Posterior cingulate gyrus (tissue), 11 donors: ENCODE measurements around the gene LRRC47.

Experiments used
- DNase-seq, 10 donors: peaks; one replicate each; pipeline versions ENCODE4 v3.0.0 to v3.0.0-alpha.2; 2020 to 2021; ENCODE audit warnings: mixed read lengths in 3 of 10
- intact Hi-C: fragments of 100-400 bp; cut with DNase I; formaldehyde crosslinking; loops from one replicate; pipeline ENCODE4 v1.15.1; 2023

Gene LRRC47

DNA sequence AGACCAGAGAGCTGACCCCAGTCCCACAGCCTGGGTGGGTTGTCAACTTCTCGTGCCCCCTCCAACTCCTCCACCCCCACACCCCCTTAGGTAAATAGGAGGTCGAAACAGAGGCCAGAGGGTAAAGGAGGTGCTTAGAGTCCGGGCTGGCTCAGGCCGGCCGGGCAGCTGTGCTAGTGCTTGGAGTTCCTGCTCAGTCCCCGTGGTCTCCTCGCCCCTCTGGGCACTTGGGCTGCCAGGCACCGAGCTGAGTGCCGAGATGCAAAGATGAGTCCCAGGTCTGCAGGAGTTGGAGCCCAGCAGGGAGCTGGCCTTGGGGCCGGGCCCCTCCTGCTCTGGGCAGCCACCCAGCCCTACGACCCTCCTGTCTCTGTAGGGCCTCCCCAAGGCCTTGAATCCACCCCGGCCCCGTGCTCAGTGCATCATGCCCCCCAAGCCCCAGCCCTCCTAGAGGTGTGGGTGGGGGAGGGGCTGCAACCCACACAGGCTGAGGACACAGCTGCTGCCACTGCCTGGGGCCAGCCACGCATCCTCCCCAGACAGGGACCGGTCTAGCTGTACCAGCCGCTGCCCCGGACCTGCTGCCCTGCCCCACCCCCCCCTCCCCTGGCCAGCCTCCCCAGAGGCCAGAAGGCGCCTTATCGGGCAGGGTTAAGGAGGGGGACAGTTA, 21.9 kb downstream of the LRRC47 start:
- intact Hi-C loops, result no loop called here
- peak in 1 of 10 donors; percentile 41 for DNase-seq

DNA sequence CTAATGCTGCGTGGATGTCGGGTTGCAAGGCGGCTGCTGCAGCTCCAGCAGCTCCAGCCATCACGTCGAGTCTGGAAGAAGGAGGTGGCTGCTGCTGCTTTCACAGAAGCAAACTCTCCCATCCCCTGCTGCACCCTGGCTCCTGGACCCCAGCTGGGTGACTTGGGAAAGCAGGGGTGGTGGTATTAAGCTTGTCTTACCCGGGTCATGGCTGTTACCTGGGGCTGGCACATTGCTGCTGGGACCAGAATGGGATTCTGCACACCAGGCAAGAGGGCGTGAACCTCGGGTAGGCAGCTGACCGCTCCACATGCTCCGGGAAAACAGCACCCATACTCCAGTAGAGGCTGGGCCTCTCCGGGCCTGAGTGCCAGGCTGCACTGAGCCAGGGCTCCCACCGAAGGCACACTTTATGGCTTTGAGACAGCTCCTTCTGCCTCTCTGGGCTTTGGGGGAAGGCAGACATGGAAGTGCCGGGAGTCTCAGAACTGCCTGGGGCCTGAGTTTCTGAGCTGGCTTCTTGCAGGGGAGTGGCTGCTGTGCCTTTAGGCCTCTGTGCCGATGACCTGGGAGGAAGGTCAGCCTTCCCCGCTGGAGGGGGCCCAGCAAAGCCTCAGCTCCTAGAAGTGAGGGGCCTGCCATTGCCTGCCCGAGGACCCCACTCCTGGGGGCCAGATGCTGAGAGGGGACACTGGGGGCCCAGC, 22.6 kb downstream of the LRRC47 start:
- DNase-seq, result no peak
- intact Hi-C loops, result no loop called here

DNA sequence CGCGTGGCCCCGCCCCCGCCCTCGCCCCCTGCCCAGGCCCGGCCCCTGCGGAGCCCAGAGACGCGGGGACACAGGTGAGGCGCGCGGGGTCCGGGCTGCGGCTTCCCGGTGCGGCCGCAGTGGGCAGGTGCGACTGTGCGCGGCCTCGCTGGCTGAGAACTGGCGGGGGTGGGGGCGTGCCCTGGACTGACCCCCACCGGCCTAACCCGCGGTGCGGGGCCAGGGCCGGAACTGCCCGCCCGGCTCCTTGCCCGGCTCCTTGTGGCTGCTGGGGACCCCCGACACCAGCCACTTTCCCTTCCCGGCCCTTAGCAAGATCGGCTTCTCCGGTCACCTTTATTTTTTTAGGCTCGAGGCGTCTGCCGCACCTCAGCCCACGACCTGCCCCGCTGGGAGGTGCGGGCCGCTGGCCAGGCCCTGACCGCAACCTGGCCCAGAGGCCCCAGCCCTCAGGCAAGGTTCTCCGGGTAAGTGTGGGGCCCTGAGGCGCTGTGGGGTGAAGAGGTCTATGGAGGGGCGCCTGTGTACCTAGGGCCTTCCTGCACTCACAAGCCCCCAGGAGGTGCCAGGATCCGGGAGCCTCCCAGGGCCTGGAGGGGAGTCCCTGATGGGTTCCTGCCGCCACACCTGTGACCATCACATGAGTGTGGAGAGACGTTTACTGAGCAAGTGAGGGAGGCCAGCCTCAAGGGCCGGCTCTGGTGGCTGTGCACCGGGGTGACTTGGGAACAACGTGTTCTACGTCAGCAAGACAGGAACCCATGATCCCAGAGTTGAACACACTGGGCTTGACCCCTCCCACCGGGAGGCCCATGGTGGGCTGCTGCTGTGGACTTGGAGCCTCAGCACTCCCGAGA, 23.4 kb downstream of the LRRC47 start, which contains the start of gene SMIM1:
TSS of gene SMIM1 (plus strand) at position 35 of the 857 bp plus-strand sequence. CDS start 2,625 bp downstream, outside the sequence.
- intact Hi-C loops, result no loop called here
- DNase-seq, result peak in 1 of 10 donors; percentile 73

DNA sequence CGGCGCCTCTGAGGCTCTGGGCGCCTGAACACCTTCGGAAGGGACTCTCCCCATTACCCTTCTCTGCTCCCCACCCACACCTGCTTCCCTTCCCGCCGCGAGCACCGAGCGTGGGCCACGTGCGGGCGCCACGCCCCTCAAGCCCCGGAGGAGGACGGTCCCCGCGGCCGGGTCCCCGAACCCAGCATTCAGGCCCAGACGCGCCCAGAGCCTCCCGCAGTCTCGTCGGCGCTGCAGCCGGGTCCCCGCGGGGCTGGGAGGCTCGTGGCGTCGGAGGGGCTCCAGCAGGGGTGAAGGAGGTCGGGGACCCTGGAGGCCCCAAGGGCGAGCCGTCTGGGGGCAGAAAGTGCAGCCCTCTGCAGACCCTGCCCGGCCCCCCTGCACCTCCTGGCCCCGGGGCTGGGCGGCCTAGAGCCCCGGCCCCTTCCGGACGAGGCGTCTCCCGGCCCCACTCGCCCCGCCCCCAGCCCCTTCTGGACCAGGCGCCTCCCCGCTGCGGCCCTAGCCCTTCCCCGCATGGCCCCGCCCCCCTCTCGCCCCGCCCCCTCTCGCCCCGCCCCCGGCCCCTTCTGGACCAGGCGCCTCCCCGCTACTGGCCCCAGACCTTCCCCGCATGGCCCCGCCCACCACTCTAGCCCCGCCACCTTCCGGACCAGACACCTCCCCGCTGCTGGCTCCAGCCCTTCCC, 24.1 kb downstream of the LRRC47 start:
- intact Hi-C loops, result no loop called here

DNA sequence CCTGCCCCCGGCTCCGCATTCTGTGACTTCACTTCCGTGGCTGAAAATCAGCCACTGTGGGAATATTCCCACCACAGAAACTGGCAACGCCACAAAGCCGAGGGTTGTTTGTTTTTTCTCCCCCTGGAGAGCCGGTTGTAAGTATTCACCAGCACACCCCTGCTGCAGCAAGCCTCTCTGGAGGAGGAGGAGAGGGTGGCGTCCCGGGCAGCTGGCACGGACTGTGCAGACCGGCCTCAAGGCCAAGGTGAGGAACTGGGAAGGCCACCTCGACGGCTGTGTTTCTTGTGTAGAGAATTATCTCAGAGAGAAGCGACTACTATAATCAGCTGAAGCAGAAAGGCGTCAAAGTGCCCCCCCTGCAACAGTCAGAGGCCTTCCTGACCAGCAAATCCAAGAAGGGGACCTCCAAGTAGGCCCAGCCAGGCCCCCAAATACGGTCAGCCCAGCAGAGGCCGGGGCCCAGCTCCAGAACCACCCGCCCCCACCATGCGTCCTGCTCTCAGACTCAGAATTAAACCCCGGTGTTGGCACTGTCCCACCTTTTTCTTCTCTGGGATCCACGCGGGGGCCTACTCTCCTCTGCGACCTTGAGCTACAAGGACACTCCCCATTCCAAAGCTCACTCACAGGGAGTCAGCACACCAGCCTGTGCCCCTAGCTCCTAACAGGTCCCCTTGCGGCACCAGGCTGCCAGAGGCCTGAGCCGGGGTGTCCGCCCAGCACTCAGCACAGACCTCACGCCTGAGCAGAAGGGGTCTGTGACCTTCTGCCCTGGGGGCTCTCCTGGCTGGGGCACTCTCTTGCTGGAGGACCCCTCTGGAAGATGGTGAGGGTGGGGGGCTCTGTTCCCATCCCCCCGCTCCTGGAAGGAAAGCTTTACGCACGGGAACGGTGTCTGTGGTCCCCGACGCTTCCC, 24.9 kb downstream of the LRRC47 start:
- DNase-seq, result no peak
- intact Hi-C loops, result no loop called here

More for the DNA sequence above, 24.1 kb downstream of the LRRC47 start:
- peak in 8 of 10 donors; percentile 55 to 95 (median 65) for DNase-seq

DNA sequence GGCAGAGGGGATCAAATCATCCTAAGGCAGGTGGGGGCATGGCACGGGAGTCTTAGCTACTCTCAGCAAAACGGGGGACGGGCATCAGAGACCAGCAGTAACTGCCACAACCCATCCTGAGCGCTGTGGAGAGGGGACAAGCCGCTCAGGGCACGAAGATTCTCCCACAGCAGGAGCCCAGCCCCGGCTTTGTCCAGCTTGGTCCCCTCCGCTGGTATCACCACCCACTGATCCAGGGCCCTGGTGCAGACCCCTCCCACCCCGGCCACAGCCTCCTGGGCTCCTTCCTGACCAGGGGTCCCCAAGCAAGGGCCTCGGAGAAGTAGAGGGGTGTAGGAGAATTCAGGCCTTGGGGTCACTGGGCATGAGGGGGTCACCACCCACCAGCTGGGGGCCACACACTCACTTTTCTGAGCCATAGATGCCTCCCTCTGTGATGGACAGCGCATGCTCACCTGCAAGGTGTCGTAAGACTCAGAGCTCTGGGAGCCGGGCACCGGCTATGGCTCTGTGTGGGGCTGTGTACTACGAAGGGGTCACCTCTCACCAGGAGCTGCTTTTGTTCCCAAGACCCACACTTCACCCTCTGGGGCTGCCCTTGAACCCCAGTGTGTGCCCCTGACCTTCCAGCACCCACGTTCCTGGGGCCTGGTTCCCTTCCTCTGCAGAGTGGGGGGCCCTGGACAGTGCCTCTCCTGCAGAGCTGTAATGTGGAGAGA, 26.1 kb downstream of the LRRC47 start:
- peak in 1 of 10 donors; percentile 51 for DNase-seq
- intact Hi-C loops, result no loop called here

DNA sequence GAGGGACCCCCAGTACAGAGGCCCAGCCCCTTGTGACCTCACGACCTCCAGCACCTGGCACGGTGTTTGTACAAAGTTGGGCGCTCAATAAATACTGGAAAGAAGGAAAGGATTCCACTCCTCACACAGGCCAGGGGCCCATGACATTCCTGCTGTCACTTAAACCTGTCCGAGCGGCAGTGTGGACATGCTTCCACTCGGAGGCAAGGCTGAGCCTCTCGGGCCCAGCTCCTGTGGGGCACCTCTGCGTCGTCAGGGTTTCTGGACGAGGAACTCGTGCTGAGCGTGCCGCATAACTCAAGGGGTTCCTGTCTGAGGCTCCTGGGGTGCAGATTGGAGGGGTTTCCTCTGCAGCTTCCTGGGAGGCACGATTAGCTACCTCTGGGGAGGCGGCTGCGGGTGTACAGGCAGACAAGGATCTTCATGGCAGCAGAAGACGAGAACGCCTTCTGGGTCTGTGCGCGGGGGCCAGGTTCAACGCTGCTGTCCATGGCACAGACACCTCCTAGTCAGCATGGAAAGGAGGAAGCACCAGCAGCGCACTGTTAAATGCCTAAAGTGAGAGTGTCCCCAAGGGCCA, 27.4 kb downstream of the LRRC47 start:
- peak in 1 of 10 donors; percentile 59 for DNase-seq
- intact Hi-C loops, result no loop called here

DNA sequence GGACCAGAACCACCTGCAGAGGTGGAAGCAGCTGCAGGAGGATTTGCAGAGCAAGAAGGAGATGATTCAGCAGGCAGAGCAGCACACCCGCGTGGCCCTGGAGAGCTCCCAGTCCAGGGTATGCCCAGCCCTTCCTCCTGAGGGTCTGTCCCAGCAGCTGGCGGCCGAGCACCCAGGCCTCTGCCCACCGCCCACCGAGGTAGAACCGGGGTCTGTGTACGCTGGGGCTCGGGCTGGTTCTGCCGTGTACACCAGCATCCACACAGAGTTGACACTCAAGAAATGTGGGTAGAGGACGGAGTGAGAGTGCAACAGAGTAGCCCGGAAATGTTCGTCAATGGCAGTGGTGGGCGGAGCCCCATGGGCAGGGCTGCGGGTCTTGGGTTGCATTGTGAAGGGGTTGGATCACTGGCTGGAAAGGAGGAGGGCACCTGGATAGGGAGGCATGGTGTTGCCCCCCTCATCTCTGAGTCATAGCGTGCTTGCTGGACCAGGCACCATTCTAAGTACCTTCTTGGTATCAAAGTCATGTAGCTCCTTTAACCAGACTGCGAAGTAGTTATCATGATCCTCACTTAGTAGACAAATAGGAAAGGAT, 28.9 kb downstream of the LRRC47 start:
- no peak for DNase-seq
- intact Hi-C loops, result no loop called here

DNA sequence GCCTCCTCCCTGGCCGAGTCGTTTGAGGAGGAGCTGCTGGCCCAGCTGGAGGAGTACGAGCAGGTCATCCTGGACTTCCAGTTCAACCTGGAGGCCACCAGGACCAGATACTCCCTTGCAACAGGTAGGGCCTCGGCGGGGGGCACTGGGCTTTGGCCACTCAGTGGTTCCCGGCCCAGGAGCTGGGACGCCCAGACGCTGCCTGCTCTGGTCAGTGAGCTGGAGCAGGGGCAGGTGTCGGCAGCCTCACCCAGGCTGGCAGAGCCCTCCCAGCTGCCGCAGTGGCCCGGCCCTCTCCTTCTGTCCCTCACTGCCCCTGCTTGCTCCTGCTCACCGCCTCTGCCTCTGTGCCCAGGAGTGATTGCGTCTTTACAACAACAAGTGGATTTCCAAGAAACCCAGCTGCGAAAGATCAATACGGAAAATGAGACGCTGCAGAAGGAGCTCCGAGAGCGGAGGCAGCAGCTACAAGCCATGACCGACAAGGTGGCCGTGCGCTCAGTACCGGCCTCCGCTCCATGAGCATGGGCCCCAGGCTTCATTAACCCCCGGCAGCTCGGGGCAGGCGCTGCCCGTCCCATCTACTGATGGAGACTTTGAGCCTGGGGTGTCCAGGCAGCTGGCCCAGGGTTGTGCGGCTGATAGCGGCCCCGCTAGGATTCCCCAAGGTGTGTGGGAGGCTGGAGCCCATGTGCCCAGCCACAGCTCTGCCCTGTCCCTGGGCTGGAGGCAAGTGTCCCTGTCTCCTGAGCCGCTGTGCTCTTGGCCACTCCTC, 32.8 kb downstream of the LRRC47 start:
- no peak for DNase-seq
- intact Hi-C loops, result no loop called here

DNA sequence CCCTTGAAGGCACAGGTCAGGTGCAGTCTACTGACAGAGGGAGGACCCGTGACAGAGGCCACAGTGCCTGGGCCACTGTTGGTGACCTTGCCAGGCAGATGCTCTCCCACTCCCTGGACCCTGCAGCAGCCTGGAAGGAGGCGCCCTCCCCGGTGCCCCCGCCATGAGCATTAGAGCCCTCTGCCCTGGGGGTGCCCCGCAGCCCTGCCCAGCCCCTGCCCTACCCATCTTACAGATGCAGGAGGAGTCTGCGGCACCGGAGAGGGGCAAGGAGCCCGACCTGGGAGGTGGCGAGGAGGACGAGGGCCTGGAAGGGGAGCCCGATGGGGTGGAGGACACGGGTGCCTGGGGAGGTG, 33.4 kb downstream of the LRRC47 start:
- intact Hi-C loops, result no loop called here
- no peak for DNase-seq

DNA sequence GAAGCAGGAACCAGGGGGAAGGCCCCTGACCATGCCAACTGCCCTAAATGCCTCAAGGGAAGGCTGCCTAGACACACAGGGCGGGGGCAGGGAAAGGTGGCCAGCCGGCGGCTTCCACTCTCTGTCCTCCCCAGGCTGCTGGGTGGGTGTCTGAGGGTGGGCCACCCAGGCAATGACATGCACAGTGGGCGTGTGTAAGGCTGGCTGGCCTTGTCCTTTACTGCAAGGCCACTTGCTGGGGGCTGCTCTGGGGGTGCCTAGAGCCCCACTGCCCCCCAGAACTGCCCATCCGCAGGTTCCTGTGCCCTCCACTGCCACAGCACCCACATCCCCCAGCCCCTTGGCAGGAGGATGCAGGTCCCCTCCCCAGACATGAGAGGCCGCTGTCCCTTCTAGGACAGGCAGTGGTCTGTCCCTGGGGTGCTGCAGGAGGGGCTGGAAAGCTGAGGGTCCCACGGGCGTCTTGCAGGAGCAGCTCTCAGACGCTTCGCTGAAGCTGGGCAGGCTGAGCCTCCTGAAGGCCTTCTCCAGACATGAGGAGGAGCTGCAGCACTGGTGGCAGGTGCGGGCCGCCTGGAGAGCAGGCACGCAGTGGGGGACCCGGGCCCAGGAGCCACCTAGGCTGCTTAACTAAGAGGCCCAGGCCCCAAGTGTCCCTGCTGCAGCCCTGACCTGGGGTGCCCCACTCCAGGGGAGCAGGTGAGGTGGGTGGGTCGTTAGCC, 34.0 kb downstream of the LRRC47 start:
- peak in 1 of 10 donors; percentile 59 for DNase-seq
- intact Hi-C loops, result no loop called here

DNA sequence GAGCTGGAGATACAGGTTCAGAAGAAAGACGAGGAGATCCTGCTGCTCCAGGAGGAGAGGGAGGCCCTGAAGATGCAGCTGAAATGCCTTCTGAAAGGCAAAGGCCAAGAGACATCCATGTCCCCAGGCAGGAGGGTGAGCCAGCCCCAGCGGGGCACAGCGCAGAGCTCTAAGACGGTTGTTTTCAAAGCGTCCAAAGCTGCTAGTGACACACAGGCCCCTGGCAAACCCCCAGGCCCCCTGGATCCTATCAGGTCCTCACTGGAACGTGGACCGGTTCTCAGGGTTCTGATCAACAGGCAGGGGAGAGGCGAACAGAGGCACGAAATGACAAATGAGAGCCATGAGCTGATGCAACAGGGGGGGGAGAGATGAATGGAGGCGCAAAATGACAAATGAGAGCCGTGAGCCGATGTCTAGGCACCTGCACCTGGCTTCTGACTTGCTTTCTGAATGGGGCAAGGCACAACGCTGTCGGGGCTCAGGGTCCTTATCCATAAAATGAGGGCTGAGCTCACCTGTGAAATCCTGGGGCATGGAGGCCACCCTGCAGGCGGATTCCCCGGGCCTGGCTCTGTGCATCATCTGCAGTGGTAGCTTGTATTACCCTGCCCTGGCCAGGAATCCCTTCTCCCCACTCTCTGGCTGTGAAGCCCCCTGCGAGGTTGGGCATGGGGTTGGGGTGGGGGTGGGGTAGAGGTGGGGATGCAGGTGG, 34.8 kb downstream of the LRRC47 start:
- intact Hi-C loops, result no loop called here
- peak in 1 of 10 donors; percentile 77 for DNase-seq

DNA sequence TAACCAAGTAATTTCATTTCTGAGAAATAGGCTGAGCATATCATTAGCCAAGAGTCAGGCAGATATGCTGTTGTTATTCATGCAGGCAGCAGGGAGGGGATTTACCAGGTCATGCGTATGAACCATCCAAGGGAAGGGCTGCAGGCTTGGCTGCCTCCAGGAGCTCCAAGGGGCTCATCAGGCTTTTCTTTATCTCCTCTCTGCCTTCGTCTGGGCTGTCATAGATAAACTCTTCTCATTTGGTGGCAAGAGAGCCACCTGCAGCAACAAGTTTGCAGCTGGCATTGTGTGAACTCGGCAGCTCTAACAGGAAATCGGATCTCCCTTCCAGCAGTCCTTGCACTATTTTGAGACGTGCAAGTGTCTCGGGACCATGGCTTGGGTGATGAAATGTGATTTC, 36.5 kb downstream of the LRRC47 start:
- intact Hi-C loops, result no loop called here
- no peak for DNase-seq

DNA sequence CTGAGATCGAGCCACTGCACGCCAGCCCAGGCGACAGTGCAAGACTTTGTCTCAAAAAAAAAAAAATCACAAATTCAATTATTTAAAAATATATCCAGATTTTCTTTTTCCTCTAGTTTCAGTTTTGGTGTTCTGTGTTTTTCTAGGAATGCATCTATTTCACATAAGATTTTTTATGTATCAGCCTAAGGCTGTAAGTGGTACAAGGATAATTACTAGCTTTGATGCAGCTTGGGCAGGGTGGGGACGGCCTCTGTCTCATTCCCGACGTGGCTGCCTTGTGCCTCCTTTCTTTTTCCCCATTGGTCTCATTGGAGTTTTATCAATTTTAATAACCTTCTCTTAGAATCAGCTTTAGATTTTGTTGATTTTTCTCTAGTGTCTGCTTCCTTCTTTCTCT, 37.1 kb downstream of the LRRC47 start:
- peak in 2 of 10 donors; percentile 24 to 47 for DNase-seq
- intact Hi-C loops, result no loop called here

DNA sequence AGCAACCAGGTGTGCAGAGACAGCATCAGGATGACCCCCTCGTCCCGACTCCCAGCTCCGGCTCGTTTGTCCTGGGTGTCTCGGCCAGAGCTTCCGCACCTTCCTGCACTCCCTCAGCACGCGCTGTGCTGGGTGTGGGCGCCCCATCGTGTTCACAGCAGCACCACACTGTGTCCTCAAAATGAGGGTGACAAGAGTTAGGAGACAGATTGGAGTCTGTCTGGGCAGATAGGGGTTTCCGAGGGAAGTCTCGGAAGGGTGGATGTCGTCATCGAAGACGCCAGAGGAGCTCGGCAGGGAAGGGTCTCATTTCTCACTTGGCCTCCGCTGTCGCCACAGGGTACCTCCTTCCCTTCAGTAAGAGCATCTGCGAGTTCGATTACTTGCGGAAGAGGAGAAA, 39.9 kb downstream of the LRRC47 start:
- peak in 1 of 10 donors; percentile 79 for DNase-seq
- intact Hi-C loops, result no loop called here
